Fibroblast of the aortic adventitia (primary cell): ENCODE results near the gene RNU1-3. TPM values are rescaled to one million over a fixed set of nuclear protein-coding genes. Genes with fewer than 3 reads are reported as not detected.
"Not testable (repeated sequence)": the region's sequence is repeated elsewhere in the genome, so short reads cannot be mapped to it uniquely, and the experiment has no call there.

Experiments
- DNase-seq: peaks from one replicate; pipeline ENCODE4 v3.0.0-alpha.2; 2010; ENCODE audit warnings: low read depth
- H3K4me3 ChIP-seq: 2 replicates; pipeline ENCODE4 v1.5.1; 2011; ENCODE audit warnings: low read depth, mild to moderate bottlenecking, control low read depth, low read length, moderate library complexity
- CTCF ChIP-seq: IDR thresholded peaks from 2 replicates; pipeline ENCODE4 v1.5.1; 2011; ENCODE audit warnings: mild to moderate bottlenecking, low read length, control low read depth, inconsistent platforms; ENCODE audit not compliant: insufficient read depth
- small RNA-seq: library from RNA; depleted of rRNA; stranded (forward); fragments of <200 nt; gene quantifications from one replicate; pipeline ENCODE3, GENCODE V24; 2012
- total RNA-seq: library from RNA; depleted of rRNA; stranded (reverse); fragments of >200 nt; gene quantifications from 2 replicates; pipeline ENCODE4 v1.2.3, GENCODE V29; 2012; ENCODE audit warnings: low replicate concordance

Gene RNU1-3
- total RNA-seq, 1 donor: under 0.01 TPM

GRCh38 chr1:16621300-16621658, 45.5 kb downstream of the RNU1-3 start:
- no peak for TF ChIP-seq CTCF
- no peak for DNase-seq

GRCh38 chr1:16619803-16620501, 46.8 kb downstream of the RNU1-3 start:
- not testable (repeated sequence) for H3K4me3 ChIP-seq, DNase-seq

More at GRCh38 chr1:16621300-16621658, 45.5 kb downstream of the RNU1-3 start:
- H3K4me3 ChIP-seq: no peak overlapping the region

- no peak for DNase-seq
- H3K4me3 ChIP-seq: no peak overlapping the region
- TF ChIP-seq CTCF: no peak
Observed at GRCh38 chr1:16618719-16619118, 48.0 kb downstream of the RNU1-3 start.

GRCh38 chr1:16617778-16618580, 48.8 kb downstream of the RNU1-3 start:
- TF ChIP-seq CTCF: no peak
- no peak for DNase-seq
- no peak overlapping the region for H3K4me3 ChIP-seq

- TF ChIP-seq CTCF: no peak
- no peak for DNase-seq
- no peak overlapping the region for H3K4me3 ChIP-seq
Observed at GRCh38 chr1:16617114-16617631, 49.6 kb downstream of the RNU1-3 start.

Small RNAs within 50 kb of the gene (small RNA-seq; reads per million reads assigned to genes)
- not detected for gene RNU1-3

Other genes with a start within 250 kb of the RNU1-3 start
- gene SPATA21, start 229.5 kb downstream of the RNU1-3 start, total RNA-seq: not detected in 2 replicates
- gene NECAP2, start 226.2 kb downstream of the RNU1-3 start, total RNA-seq: 71.5 and 73.9 TPM in 2 replicates
- gene RNU1-1, start 152.7 kb downstream of the RNU1-3 start, total RNA-seq: under 0.01 and 2,882 TPM in 2 replicates
- gene NBPF1, start 53.4 kb downstream of the RNU1-3 start, total RNA-seq: 36.7 and 63.1 TPM in 2 replicates
- under 0.01 and 2,882 TPM in 2 replicates for gene RNU1-4, start 73.6 kb upstream of the RNU1-3 start, total RNA-seq
- under 0.01 and 2,882 TPM in 2 replicates for gene RNU1-2, start 229.0 kb upstream of the RNU1-3 start, total RNA-seq